NCI-H1417 treated with DMSO at 0.1 percent for 48 hours (cell line): ENCODE data around the gene TNFRSF1A.

Experiments used
- DNase-seq: peaks from one replicate; lab custom pipeline; 2025; lab: John Stamatoyannopoulos, UW

TNFRSF1A gene

GRCh38 chr12:6341417-6342139 is at the start of gene TNFRSF1A:
Gene TNFRSF1A, minus strand, starts transcription at chr12:6342076. Its CDS starts 262 bp downstream, at chr12:6341814.
- DNase-seq: no peak

- DNase-seq: no peak
Observed at GRCh38 chr12:6391013-6391412, 49.1 kb upstream of the TNFRSF1A start.

GRCh38 chr12:6390084-6390799 is 48.4 kb upstream of the TNFRSF1A start:
- no peak for DNase-seq

- DNase-seq: no peak
Observed at GRCh38 chr12:6387541-6387940, 45.7 kb upstream of the TNFRSF1A start.

GRCh38 chr12:6386491-6386890 is 44.6 kb upstream of the TNFRSF1A start:
- no peak for DNase-seq

GRCh38 chr12:6386038-6386437 is 44.2 kb upstream of the TNFRSF1A start:
- no peak for DNase-seq

GRCh38 chr12:6384499-6385436 is 42.9 kb upstream of the TNFRSF1A start:
- DNase-seq: no peak

- no peak for DNase-seq
Observed at GRCh38 chr12:6383572-6384498, 42.0 kb upstream of the TNFRSF1A start, which contains the start of gene LTBR. Gene LTBR, plus strand, starts transcription at chr12:6384162. Its CDS starts 197 bp downstream, at chr12:6384359.

- no peak for DNase-seq
Observed at GRCh38 chr12:6382982-6383381, 41.1 kb upstream of the TNFRSF1A start.

GRCh38 chr12:6382371-6382770 is 40.5 kb upstream of the TNFRSF1A start:
- no peak for DNase-seq

- no peak for DNase-seq
Observed at GRCh38 chr12:6380141-6381121, 38.6 kb upstream of the TNFRSF1A start.

GRCh38 chr12:6378709-6379472 is 37.0 kb upstream of the TNFRSF1A start:
- DNase-seq: no peak

GRCh38 chr12:6377667-6377994 is 35.8 kb upstream of the TNFRSF1A start:
- DNase-seq: no peak

GRCh38 chr12:6376870-6377666 is 35.2 kb upstream of the TNFRSF1A start:
- no peak for DNase-seq

GRCh38 chr12:6376079-6376869 is 34.4 kb upstream of the TNFRSF1A start:
- DNase-seq: no peak

GRCh38 chr12:6375269-6376078 is 33.6 kb upstream of the TNFRSF1A start, which contains the start of gene SCNN1A:
Gene SCNN1A, minus strand, starts transcription at chr12:6375563. Its CDS starts 780 bp downstream, at chr12:6374783.
- DNase-seq: no peak

GRCh38 chr12:6374786-6375160 is 32.9 kb upstream of the TNFRSF1A start:
- DNase-seq: no peak
